Uterus (tissue), 2 donors: ENCODE results near the gene PIH1D1.

ENCODE experiments used
- POLR2A ChIP-seq, 2 donors: fragments of 450-650 bp; IDR thresholded peaks; one replicate each; pipeline ENCODE4 v1.6.1; 2016; ENCODE audit warnings: antibody characterized with exemption in 2 of 2, mild to moderate bottlenecking in 1 of 2, moderate library complexity in 1 of 2
- TF ChIP-seq, protein P1 (sequence below), 4 experiments: fragments of 200-600 bp in 2 of 4; fragments of 450-650 bp in 2 of 4; sonication (generic) in 2 of 4; IDR thresholded peaks; one replicate each; pipeline ENCODE4 v1.5.1; 2016 to 2019; ENCODE audit warnings: antibody characterized with exemption in 4 of 4, mild to moderate bottlenecking in 2 of 4, moderate library complexity in 1 of 4

DNA sequence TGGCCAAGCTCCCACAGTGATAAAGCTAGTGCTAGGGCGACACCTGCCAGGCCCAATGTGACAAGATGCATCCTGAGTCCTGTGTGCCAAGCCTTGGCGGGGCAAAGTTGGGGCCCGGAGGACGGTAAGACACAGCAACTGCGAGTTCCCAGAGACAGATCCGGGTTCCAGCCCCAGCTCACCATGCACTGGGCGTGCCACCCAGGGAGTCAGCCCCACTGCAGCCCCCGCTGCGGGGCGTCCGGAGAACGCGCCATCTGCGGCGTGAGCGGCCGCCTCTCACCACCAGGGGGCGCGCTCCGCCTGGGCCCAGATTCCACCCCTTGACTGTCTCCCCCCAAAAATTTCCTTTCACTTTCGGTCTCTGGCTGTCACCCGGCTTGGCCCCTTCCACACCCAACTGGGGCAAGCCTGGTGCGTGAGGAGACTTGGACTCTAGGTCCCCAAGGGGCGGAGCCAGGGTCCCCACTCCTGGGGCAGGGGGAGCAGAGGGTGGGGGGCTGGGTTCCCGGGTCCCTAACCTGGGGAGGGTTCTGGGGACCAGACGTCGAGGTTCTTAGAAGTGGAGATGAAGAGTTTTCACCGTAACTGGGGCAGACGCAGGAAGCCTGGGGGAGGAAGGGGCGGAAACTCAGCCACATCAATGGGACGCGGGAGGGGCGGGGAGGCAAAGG, 22.4 kb upstream of the PIH1D1 start, which contains the start of gene FLT3LG:
- TF ChIP-seq, protein P1, sequence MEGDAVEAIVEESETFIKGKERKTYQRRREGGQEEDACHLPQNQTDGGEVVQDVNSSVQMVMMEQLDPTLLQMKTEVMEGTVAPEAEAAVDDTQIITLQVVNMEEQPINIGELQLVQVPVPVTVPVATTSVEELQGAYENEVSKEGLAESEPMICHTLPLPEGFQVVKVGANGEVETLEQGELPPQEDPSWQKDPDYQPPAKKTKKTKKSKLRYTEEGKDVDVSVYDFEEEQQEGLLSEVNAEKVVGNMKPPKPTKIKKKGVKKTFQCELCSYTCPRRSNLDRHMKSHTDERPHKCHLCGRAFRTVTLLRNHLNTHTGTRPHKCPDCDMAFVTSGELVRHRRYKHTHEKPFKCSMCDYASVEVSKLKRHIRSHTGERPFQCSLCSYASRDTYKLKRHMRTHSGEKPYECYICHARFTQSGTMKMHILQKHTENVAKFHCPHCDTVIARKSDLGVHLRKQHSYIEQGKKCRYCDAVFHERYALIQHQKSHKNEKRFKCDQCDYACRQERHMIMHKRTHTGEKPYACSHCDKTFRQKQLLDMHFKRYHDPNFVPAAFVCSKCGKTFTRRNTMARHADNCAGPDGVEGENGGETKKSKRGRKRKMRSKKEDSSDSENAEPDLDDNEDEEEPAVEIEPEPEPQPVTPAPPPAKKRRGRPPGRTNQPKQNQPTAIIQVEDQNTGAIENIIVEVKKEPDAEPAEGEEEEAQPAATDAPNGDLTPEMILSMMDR (IDR thresholded peaks at IDR 0.05): peak; percentile 97 to 100 (median 98)
- peak in 1 of 2 donors; percentile 38 for TF ChIP-seq POLR2A (IDR thresholded peaks at IDR 0.05)
